GM12872 (cell line): ENCODE data around the gene METAP1D.

Experiments used
- TF ChIP-seq, protein P1 (sequence below): IDR thresholded peaks from 3 replicates; pipeline ENCODE4 v1.5.1; 2011; ENCODE audit warnings: low read depth, mild to moderate bottlenecking, low read length, moderate library complexity; ENCODE audit not compliant: insufficient read depth

The METAP1D gene

DNA sequence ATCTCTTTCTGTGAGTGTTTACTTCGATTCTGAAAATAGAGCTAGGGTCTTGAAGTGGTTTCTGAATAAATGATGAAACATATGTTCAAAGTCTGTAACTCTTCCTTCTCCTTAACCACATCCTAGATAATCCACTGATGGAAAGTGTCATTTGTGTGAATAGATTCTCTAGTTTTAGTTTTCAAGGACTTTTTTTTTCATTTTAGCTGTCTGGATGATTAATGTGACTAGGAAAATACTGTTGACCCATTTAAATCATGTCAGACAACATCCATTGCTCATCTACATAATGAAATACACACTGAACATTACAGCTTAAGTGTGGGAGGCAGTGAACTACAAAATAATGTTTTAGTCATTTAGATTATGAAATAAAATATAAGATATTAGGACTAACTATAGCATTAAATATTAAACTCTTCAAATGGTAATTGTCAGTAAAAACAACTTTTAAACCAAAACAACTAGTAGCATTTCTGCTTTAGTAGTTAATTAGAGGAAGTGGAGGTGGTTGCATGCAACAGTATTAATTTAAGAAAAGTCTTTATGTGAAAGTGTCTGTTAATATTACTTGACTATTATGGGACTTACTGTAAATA, 46.4 kb downstream of the METAP1D start:
- TF ChIP-seq, protein P1, sequence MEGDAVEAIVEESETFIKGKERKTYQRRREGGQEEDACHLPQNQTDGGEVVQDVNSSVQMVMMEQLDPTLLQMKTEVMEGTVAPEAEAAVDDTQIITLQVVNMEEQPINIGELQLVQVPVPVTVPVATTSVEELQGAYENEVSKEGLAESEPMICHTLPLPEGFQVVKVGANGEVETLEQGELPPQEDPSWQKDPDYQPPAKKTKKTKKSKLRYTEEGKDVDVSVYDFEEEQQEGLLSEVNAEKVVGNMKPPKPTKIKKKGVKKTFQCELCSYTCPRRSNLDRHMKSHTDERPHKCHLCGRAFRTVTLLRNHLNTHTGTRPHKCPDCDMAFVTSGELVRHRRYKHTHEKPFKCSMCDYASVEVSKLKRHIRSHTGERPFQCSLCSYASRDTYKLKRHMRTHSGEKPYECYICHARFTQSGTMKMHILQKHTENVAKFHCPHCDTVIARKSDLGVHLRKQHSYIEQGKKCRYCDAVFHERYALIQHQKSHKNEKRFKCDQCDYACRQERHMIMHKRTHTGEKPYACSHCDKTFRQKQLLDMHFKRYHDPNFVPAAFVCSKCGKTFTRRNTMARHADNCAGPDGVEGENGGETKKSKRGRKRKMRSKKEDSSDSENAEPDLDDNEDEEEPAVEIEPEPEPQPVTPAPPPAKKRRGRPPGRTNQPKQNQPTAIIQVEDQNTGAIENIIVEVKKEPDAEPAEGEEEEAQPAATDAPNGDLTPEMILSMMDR: no peak

- TF ChIP-seq, protein P1: no peak
Measured at GRCh38 chr2:172046866-172047565, 47.3 kb downstream of the METAP1D start.

DNA sequence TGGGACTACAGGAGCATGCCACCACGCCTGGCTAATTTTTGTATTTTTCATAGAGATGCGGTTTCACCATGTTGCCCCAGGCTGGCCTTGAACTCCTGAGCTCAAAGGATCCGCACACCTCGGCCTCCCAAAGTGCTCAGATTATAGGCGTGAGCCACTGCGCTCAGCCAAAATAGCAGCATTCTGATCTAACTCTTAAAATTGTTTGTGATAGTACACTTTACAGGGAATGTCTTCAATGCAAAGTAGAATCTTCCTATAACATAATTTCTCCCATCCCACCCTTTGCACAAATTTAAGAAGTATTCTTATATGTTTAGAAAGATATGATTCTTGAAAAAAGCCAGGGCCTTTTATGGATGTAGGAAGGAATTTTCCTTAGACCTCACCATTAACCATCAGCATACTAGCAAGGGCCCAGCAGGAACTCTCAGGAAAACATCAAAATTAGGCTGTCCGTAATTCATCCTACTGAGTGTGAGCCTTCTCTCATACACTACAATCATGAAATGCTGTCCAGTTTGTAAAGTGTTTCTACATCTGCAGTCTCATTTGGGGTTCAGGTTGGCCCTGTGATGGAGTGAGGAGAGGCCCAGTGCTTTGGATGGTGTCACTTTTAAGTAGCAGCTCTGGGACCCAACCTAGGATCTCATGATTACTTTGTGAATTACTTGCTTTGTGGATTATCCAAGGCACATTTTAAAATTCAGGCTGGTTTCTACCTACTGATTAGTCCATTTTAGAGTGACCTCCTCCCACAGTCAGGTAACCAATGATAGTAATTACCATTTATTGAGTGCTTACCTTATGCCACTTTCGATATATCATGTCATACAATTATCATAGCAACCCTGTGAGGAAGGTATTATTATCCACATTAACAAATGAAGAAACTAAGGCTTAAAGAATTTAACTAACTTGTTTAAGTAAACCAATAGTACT, 48.1 kb downstream of the METAP1D start:
- TF ChIP-seq, protein P1: no peak

DNA sequence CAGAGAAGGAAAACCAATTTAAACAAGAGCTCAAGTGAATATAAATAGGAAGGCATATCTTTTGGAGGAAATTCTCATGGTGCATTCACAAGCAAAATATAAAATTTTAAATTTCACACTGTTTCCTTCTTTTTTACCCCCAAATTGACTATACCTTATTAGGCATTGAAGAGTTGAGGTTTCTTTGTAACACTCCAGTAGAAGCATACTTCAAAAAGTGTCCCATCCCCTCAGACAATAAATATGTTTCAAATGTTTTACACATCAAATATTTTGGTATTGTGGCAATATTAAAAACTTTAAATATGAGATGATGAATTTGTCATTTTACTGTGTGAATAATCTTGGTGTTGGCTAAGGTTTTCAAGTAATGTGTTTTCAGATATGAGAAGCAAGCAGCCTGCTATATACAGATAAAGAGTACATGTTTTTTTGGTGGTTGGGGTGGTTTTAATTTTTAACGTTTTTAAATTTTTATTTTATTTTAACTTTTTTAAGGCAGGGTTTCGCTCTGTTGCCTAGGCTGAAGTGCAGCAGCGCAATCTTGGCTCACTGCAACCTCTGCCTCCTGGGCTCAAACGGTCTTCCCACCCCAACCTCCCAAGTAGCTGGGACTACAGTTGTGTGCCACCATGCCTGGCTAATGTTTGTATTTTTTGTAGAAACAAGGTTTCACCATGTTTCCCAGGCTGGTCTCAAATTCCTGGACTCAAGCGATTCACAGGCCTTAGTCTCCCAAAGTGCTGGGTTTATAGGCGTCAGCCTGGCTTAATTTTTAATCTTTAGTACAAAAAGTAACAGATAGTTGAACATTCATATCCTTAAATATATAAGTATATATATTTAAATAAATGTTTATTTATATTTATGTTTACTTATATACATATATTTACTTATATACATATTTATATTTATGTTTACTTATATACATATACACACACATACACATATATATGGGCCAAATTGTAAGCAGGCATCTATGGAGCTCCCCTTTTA, 49.1 kb downstream of the METAP1D start:
- TF ChIP-seq, protein P1: no peak

GRCh38 chr2:172049567-172050120, 49.9 kb downstream of the METAP1D start:
- TF ChIP-seq, protein P1: no peak

- TF ChIP-seq, protein P1: no peak
Measured at GRCh38 chr2:172050479-172051125, 50.8 kb downstream of the METAP1D start.
